GM13976 (cell line): ENCODE data around the gene CTTNBP2NL.

ENCODE experiments used
- DNase-seq: peaks from one replicate; pipeline ENCODE4 v3.0.0; 2012; ENCODE audit warnings: low spot score
- in situ Hi-C: fragments of 300-500 bp; cut with MboI; formaldehyde crosslinking; loops from one replicate; pipeline ENCODE4 v1.12.0; 2022; ENCODE audit warnings: low sequenced_read_pairs, mixed read lengths, inconsistent platforms; ENCODE audit not compliant: unreplicated experiment
- TF ChIP-seq, protein P1 (sequence below): IDR thresholded peaks from 2 replicates; pipeline ENCODE4 v1.5.1; 2012; ENCODE audit warnings: borderline replicate concordance, mild to moderate bottlenecking; ENCODE audit not compliant: insufficient read depth; ENCODE audit errors: extremely low read depth, missing control alignments, control extremely low read depth

CTTNBP2NL gene

DNA sequence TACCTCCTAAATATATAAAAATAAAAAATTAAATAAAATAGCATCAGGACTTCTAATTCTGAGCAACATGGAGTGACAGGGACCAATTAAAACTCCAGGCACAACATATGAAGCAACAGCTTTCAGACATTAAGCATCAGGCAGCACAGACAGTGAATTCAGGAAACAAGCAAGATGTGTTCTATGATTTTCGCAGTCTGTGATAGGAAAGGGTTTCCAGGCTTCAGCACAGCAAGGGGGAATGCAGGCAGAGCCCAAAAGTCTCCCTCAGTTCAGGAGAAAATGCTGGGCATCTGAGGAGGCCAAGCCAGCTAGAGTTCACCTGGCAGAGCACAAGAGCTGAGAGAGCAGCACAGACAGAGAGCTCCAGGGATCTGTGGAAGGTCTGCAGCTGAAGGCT is 22.2 kb upstream of the CTTNBP2NL start:
- TF ChIP-seq, protein P1, sequence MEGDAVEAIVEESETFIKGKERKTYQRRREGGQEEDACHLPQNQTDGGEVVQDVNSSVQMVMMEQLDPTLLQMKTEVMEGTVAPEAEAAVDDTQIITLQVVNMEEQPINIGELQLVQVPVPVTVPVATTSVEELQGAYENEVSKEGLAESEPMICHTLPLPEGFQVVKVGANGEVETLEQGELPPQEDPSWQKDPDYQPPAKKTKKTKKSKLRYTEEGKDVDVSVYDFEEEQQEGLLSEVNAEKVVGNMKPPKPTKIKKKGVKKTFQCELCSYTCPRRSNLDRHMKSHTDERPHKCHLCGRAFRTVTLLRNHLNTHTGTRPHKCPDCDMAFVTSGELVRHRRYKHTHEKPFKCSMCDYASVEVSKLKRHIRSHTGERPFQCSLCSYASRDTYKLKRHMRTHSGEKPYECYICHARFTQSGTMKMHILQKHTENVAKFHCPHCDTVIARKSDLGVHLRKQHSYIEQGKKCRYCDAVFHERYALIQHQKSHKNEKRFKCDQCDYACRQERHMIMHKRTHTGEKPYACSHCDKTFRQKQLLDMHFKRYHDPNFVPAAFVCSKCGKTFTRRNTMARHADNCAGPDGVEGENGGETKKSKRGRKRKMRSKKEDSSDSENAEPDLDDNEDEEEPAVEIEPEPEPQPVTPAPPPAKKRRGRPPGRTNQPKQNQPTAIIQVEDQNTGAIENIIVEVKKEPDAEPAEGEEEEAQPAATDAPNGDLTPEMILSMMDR = no peak
- in situ Hi-C loops = no loop called here
- no peak for DNase-seq

- DNase-seq = no peak
- in situ Hi-C loops = no loop called here
- TF ChIP-seq, protein P1 = no peak
These were observed 20.3 kb upstream of the CTTNBP2NL start for GRCh38 chr1:112375701-112376100.

DNA sequence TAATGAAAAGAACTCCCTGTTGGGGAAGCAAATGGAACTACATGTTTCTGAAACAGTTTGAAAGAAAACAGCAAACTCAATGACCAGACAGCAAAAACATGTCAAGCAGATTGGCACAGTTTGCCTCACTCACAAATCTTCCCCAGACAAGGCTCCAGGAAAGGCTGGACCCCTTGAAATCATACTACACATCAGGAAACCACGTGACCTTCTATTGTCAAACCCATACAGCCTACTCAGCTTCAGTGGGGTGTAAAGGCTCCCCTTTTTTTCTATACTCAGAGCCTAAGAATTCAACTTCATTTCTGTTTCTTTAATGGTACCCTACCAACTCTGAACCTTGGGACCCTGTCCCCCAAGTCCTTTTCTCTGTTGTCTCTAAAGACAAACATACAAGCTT is 15.7 kb upstream of the CTTNBP2NL start:
- in situ Hi-C loops = no loop called here
- DNase-seq = no peak
- TF ChIP-seq, protein P1 = no peak

- in situ Hi-C loops = no loop called here
- TF ChIP-seq, protein P1 = no peak
- no peak for DNase-seq
These were observed 14.5 kb upstream of the CTTNBP2NL start for GRCh38 chr1:112381324-112382076.

GRCh38 chr1:112383759-112384370 is 12.1 kb upstream of the CTTNBP2NL start:
- TF ChIP-seq, protein P1 = no peak
- no peak for DNase-seq
- in situ Hi-C loops = no loop called here

DNA sequence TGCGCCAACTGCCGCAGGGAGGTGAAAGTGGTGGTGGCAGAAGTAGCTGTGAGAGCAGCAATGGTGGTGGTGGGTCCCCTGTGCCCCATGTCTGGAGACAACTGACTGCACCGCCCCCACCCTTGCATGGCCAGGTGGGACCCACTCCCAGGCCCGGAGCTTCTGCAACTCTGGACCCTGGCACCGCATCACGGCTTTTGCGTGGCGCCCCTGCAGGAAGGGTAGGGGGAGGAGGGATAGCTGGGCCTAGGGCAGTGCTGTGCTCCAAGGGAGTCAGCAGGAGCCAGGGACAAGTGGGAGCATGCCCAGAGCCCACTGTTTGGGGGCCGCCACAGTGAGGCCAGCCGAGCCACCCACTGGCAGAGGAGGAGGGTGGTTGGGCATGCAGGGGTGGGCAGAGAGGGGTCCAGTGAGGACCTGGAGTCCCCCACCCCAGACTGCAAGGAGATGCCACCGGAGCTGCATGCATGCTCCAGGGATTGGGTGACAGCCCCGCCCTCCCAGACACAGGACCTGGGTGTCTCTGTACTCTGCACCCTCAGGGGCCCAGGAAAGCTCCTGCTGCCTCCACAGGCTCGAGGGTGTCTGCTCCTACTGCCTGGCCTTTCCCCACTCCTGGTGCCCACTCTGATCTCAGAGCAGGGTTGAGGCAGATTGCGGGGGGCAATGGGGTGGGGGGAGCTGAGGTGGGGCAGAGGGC is 9.8 kb upstream of the CTTNBP2NL start:
- in situ Hi-C loops = no loop called here
- TF ChIP-seq, protein P1 = no peak
- no peak for DNase-seq
